Ramos (cell line): ENCODE data around the gene REXO1.

ENCODE experiments used
- in situ Hi-C: fragments of 300-500 bp; cut with MboI; formaldehyde crosslinking; loops from one replicate; pipeline ENCODE4 v1.14.3; 2022; ENCODE audit warnings: low sequenced_read_pairs; ENCODE audit not compliant: unreplicated experiment

Gene REXO1

GRCh38 chr19:1805401-1806183, 42.7 kb downstream of the REXO1 start:
- in situ Hi-C loops = no loop called here

GRCh38 chr19:1804858-1805257, 43.4 kb downstream of the REXO1 start:
- in situ Hi-C loops = no loop called here

- in situ Hi-C loops = loop anchor here (10.0 kb wide), 1 partner anchor 255 kb away; no protein-coding TSS in a partner anchor
These were observed 48.5 kb downstream of the REXO1 start for GRCh38 chr19:1799695-1800342.

- in situ Hi-C loops = loop anchor here (10.0 kb wide), 1 partner anchor 253 kb away; no protein-coding TSS in a partner anchor
These were observed 51.0 kb downstream of the REXO1 start for GRCh38 chr19:1797313-1797712.

GRCh38 chr19:1796395-1797142, 51.7 kb downstream of the REXO1 start:
- in situ Hi-C loops = loop anchor here (10.0 kb wide), 1 partner anchor 252 kb away; no protein-coding TSS in a partner anchor

- in situ Hi-C loops = loop anchor here (10.0 kb wide), 1 partner anchor 250 kb away; no protein-coding TSS in a partner anchor
These were observed 53.7 kb downstream of the REXO1 start for GRCh38 chr19:1794424-1795172.

- in situ Hi-C loops = loop anchor here (10.0 kb wide), 1 partner anchor 247 kb away; no protein-coding TSS in a partner anchor
These were observed 56.4 kb downstream of the REXO1 start for GRCh38 chr19:1791879-1792278.

- in situ Hi-C loops = loop anchor here (10.0 kb wide), 1 partner anchor 245 kb away; no protein-coding TSS in a partner anchor
These were observed 58.1 kb downstream of the REXO1 start for GRCh38 chr19:1790054-1790792.

- in situ Hi-C loops = loop anchor here (10.0 kb wide), 1 partner anchor 245 kb away; no protein-coding TSS in a partner anchor
These were observed 58.8 kb downstream of the REXO1 start for GRCh38 chr19:1789261-1790041.

- in situ Hi-C loops = no loop called here
These were observed 61.2 kb downstream of the REXO1 start for GRCh38 chr19:1787116-1787515.

- in situ Hi-C loops = no loop called here
These were observed 61.6 kb downstream of the REXO1 start for GRCh38 chr19:1786668-1787067.

GRCh38 chr19:1785310-1785709, 63.0 kb downstream of the REXO1 start:
- in situ Hi-C loops = no loop called here

- in situ Hi-C loops = no loop called here
These were observed 64.4 kb downstream of the REXO1 start for GRCh38 chr19:1783874-1784273.

GRCh38 chr19:1783354-1783753, 64.9 kb downstream of the REXO1 start:
- in situ Hi-C loops = no loop called here

GRCh38 chr19:1782521-1782920, 65.8 kb downstream of the REXO1 start:
- in situ Hi-C loops = no loop called here

- in situ Hi-C loops = no loop called here
These were observed 67.9 kb downstream of the REXO1 start for GRCh38 chr19:1780272-1780958.

- in situ Hi-C loops = no loop called here
These were observed 68.7 kb downstream of the REXO1 start for GRCh38 chr19:1779574-1779973.

GRCh38 chr19:1777149-1777548, 71.1 kb downstream of the REXO1 start:
- in situ Hi-C loops = no loop called here
